ENCODE results near the gene ATRAID.
A peak's percentile ranks its signal among the peaks of the same experiment; 100 is the strongest.

ATRAID gene

GRCh38 chr2:27206346-27206745, 5.5 kb upstream of the ATRAID start:
- no peak for TF ChIP-seq CTCF (IDR thresholded peaks at IDR 0.05; ENCODE audit: low read depth, low read length)
- no peak for DNase-seq
- H3K27ac ChIP-seq, result no peak overlapping the region
- no peaks in the 10 kb centered on the region for H3K9me3 ChIP-seq (ENCODE audit: severe bottlenecking)
- H3K27me3 ChIP-seq (ENCODE audit: insufficient read depth, low read depth, severe bottlenecking), result no peaks in the 10 kb centered on the region
- no peak overlapping the region for H3K4me3 ChIP-seq (ENCODE audit: low read depth, low read length)
- H3K36me3 ChIP-seq, result peaks cover 86% of the 10 kb centered on the region

- Histone ChIP-seq H3K27me3 (ENCODE audit: insufficient read depth, low read depth, severe bottlenecking) (no peaks in the 10 kb centered on the region), H3K27ac (no peak overlapping the region), H3K36me3 (peaks cover 75% of the 10 kb centered on the region), H3K4me3 (ENCODE audit: low read depth, low read length) (no peak overlapping the region), H3K9me3 (ENCODE audit: severe bottlenecking) (no peaks in the 10 kb centered on the region)
- no peak for TF ChIP-seq CTCF (IDR thresholded peaks at IDR 0.05; ENCODE audit: low read depth, low read length)
- no peak for DNase-seq
Measured at GRCh38 chr2:27208486-27209050, 3.3 kb upstream of the ATRAID start.

DNA sequence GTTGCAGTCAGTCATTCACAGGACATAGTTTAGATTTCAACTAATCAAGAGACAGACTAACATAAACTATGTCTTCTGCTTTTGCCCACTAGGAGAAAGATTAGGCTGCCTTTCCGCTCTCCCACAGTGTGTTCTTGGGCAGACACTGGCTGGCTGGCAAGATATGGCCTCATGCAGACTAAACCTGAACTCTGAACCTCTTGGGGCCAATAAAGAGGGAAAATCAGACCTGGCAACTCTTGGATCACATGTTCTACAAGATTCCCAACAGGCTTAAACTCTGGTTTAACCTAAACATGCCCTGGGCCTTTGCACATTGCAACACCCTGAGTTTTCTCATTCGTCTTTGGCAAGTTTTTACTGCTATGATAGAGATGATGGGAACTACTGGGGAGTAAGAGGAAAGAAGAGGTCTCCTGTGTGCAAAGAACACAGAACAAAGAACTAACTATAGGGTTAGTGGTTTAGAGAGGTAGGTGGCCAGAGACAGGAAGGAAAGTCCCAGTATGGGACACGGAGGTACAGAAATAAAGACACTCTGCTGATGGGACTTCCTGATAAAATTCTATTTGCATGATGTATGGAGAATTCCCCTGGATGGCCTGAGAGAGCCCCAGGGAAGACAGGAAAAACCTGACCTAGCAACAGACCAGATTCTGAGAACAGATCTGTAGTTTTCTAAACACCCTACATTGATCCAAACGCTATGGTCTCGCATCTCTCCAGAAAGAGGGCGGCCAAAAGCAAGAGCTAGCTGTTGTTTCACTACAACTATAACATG, 2.0 kb upstream of the ATRAID start:
- Histone ChIP-seq H3K4me3 (ENCODE audit: low read depth, low read length) (no peak overlapping the region), H3K27me3 (ENCODE audit: insufficient read depth, low read depth, severe bottlenecking) (no peaks in the 10 kb centered on the region), H3K9me3 (ENCODE audit: severe bottlenecking) (no peaks in the 10 kb centered on the region), H3K36me3 (peaks cover 71% of the 10 kb centered on the region), H3K27ac (no peak overlapping the region)
- no peak for TF ChIP-seq CTCF (IDR thresholded peaks at IDR 0.05; ENCODE audit: low read depth, low read length)
- no peak for DNase-seq

DNA sequence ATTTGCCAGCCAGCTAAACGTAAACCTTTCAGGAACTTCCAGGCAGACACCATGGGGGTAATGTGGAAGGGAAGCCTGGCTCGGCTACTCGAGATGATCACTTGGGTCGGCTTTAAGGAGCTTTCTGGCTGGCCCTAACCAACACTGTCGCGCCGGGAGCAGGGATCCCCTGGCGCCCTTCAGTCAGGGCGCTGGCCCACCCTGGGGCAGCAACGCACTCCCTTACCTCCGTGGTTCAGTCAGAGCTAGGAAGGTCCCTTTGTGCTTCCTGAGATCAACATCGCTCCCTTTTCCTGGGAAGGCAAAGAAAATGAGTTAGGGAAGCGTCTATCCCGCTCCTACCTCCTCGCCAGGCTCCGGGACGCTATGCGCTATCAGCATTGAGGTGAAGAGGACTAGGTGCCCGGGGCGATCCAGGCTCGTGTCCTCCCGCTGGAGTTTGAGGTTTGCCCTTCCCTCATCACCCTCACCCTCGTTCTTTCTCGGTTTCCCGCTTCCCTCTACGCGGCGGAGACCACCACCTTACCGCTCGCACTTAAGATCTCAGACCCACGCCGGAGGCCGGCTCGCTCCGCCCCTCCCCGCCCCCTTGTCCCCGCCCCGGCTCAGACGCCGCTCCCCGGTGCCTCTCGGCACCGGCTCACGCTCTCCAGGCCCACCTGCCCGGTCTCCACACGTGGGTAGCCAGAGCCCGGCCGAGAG, 449 bp upstream of the ATRAID start:
- Histone ChIP-seq H3K36me3 (peaks cover 68% of the 10 kb centered on the region), H3K4me3 (ENCODE audit: low read depth, low read length) (peak overlapping the region; percentile 91), H3K27me3 (ENCODE audit: insufficient read depth, low read depth, severe bottlenecking) (no peaks in the 10 kb centered on the region), H3K9me3 (ENCODE audit: severe bottlenecking) (no peaks in the 10 kb centered on the region), H3K27ac (peak overlapping the region; percentile 98)
- TF ChIP-seq CTCF (IDR thresholded peaks at IDR 0.05; ENCODE audit: low read depth, low read length), result no peak
- peak; percentile 28 for DNase-seq

DNA sequence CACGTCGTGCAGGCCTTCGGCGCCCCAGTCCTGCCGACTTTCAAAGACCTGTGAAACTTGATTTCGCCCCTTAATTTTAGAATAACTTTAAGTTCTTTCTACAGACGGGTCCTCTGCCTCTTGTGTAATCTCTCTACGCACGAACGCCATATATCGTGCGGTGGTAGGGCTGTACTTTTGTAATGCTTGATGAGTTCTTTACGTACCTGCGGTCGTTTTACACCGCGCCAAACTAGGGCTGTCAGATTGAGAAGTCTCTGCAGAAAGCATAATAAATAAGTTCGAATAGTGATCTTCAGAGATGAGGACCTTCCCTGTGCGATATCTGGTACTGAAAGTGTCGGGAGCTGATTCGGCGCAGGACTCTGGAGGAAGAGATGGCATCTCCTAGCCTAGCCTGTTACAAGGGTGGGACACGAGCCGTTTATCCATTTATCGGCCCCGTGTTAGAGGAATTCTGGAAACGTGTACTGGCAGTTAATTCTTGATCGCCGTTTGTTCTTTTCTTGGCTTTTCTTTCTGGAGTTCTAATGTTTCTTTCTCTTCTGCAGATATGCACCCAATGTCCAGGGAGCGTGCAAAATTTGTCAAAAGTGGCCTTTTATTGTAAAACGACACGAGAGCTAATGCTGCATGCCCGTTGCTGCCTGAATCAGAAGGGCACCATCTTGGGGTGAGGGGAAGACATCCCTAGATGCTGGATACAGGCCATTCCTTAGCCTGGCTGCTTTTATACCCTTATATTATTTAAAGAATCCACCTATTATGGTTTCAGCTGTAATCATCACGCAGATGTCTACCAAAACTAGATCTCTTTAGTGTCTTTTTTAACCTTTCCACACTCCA, 1.0 kb downstream of the ATRAID start:
- H3K4me3 ChIP-seq (ENCODE audit: low read depth, low read length), result peak overlapping the region; percentile 91
- H3K36me3 ChIP-seq, result peaks cover 64% of the 10 kb centered on the region
- TF ChIP-seq CTCF (IDR thresholded peaks at IDR 0.05; ENCODE audit: low read depth, low read length), result no peak
- peak; percentile 22 for DNase-seq
- H3K27ac ChIP-seq, result peak overlapping the region; percentile 98
- H3K9me3 ChIP-seq (ENCODE audit: severe bottlenecking), result no peaks in the 10 kb centered on the region
- H3K27me3 ChIP-seq (ENCODE audit: insufficient read depth, low read depth, severe bottlenecking), result no peaks in the 10 kb centered on the region
